CD14-positive monocyte (primary cell): ENCODE measurements around the gene PRAC1. TPM values are rescaled to one million over a fixed set of nuclear protein-coding genes. Genes with fewer than 3 reads are reported as not detected.

Source experiments
- DNase-seq, 3 donors: peaks; one replicate each; pipeline ENCODE4 v3.0.0-alpha.2; 2011 to 2022
- H2AFZ ChIP-seq: 2 replicates; pipeline ENCODE4 v1.6.0; 2012; ENCODE audit warnings: mild to moderate bottlenecking, low read depth, low read length, inconsistent platforms; ENCODE audit not compliant: insufficient read depth, poor library complexity, severe bottlenecking
- H3K27ac ChIP-seq, 2 donors: 1 replicate in 1 of 2; 2 replicates in 1 of 2; pipeline ENCODE4 v1.5.1; 2012 to 2013; ENCODE audit warnings: low read length in 2 of 2, control low read depth in 1 of 2, inconsistent platforms in 1 of 2, low read depth in 1 of 2, mild to moderate bottlenecking in 1 of 2
- H3K27me3 ChIP-seq, 2 donors: one replicate each; pipeline versions ENCODE4 v1.6.0 to v1.6.1; 2011 to 2013; ENCODE audit warnings: low read length in 2 of 2; ENCODE audit not compliant: control insufficient read depth in 2 of 2, insufficient read depth in 2 of 2
- H3K36me3 ChIP-seq, 2 donors: replicated peaks in 1 of 2; 1 replicate in 1 of 2; 2 replicates in 1 of 2; pipeline versions ENCODE4 v1.5.1 to v1.6.1; 2012 to 2013; ENCODE audit warnings: low read length in 2 of 2, control low read depth in 1 of 2, inconsistent platforms in 1 of 2, mild to moderate bottlenecking in 1 of 2; ENCODE audit not compliant: insufficient read depth in 2 of 2, control insufficient read depth in 1 of 2
- H3K4me1 ChIP-seq, 2 donors: 1 replicate in 1 of 2; 2 replicates in 1 of 2; pipeline versions ENCODE4 v1.5.1 to v1.6.1; 2012 to 2013; ENCODE audit warnings: low read length in 2 of 2, control low read depth in 1 of 2, inconsistent platforms in 1 of 2, mild to moderate bottlenecking in 1 of 2, moderate library complexity in 1 of 2; ENCODE audit not compliant: insufficient read depth in 2 of 2, control insufficient read depth in 1 of 2
- H3K4me2 ChIP-seq: replicated peaks from 2 replicates; pipeline ENCODE3; 2012; ENCODE audit warnings: low read length, moderate library complexity, mild to moderate bottlenecking; ENCODE audit not compliant: poor library complexity, severe bottlenecking; ENCODE audit errors: extremely low read depth
- H3K4me3 ChIP-seq, 3 experiments: fragments of 200-600 bp in 1 of 3; sonication (generic) in 1 of 3; replicated peaks in 1 of 3; 1 replicate in 2 of 3; 2 replicates in 1 of 3; pipeline ENCODE4 v1.5.1; 2011 to 2013; ENCODE audit warnings: low read length in 3 of 3, mild to moderate bottlenecking in 3 of 3, control low read depth in 2 of 3, low read depth in 2 of 3, inconsistent platforms in 1 of 3, moderate library complexity in 1 of 3
- H3K79me2 ChIP-seq: 2 replicates; pipeline ENCODE4 v1.6.0; 2012; ENCODE audit warnings: mild to moderate bottlenecking, control low read depth, inconsistent platforms, low read length, moderate library complexity; ENCODE audit not compliant: insufficient read depth
- H3K9ac ChIP-seq: 2 replicates; pipeline ENCODE4 v1.6.0; 2017; ENCODE audit warnings: low read length, mild to moderate bottlenecking; ENCODE audit not compliant: insufficient read depth, poor library complexity, severe bottlenecking
- H3K9me3 ChIP-seq, 2 donors: replicated peaks in 1 of 2; 1 replicate in 1 of 2; 2 replicates in 1 of 2; pipeline versions ENCODE4 v1.5.1 to v1.6.1; 2012 to 2013; ENCODE audit warnings: low read length in 2 of 2, control low read depth in 1 of 2; ENCODE audit not compliant: control insufficient read depth in 1 of 2, insufficient read depth in 1 of 2
- H4K20me1 ChIP-seq: 2 replicates; pipeline ENCODE4 v1.6.0; 2012; ENCODE audit warnings: mild to moderate bottlenecking, low read length, control low read depth, moderate library complexity; ENCODE audit not compliant: insufficient read depth
- H3K27ac Mint-ChIP-seq, 7 donors: one replicate each; pipeline ENCODE4 v1.8.0; 2020; ENCODE audit warnings: mild to moderate bottlenecking in 7 of 7, mixed read lengths in 7 of 7, moderate library complexity in 6 of 7, inconsistent platforms in 2 of 7
- H3K27me3 Mint-ChIP-seq, 3 donors: one replicate each; pipeline ENCODE4 v1.8.0; 2021 to 2022; ENCODE audit warnings: low read depth in 3 of 3, mild to moderate bottlenecking in 3 of 3, mixed read lengths in 3 of 3, moderate library complexity in 3 of 3, inconsistent platforms in 1 of 3
- H3K36me3 Mint-ChIP-seq, 2 donors: one replicate each; pipeline ENCODE4 v1.8.0; 2020; ENCODE audit warnings: mixed read lengths in 2 of 2, inconsistent platforms in 1 of 2, mild to moderate bottlenecking in 1 of 2
- H3K4me1 Mint-ChIP-seq: one replicate; pipeline ENCODE4 v1.8.0; 2020; ENCODE audit warnings: mild to moderate bottlenecking, mixed read lengths
- H3K4me3 Mint-ChIP-seq, 2 donors: one replicate each; pipeline ENCODE4 v1.8.0; 2020; ENCODE audit warnings: mild to moderate bottlenecking in 2 of 2, mixed read lengths in 2 of 2, moderate library complexity in 1 of 2
- H3K9me3 Mint-ChIP-seq, 7 donors: one replicate each; pipeline ENCODE4 v1.8.0; 2020 to 2022; ENCODE audit warnings: mixed read lengths in 7 of 7, mild to moderate bottlenecking in 6 of 7, moderate library complexity in 6 of 7, inconsistent platforms in 2 of 7
- CTCF ChIP-seq: fragments of 200-600 bp; IDR thresholded peaks from one replicate; pipeline ENCODE4 v1.8.0; 2022; ENCODE audit warnings: antibody characterized with exemption, mild to moderate bottlenecking
- WGBS: methylation state at CpG from one replicate; pipeline ENCODE4 v1.1.5; 2013; ENCODE audit warnings: missing lambda C conversion rate; ENCODE audit not compliant: insufficient coverage; 5-methylcytosine and 5-hydroxymethylcytosine counted together
- intact Hi-C, 2 donors: fragments of 100-400 bp; cut with micrococcal nuclease; formaldehyde crosslinking; loops; one replicate each; pipeline versions ENCODE4 v1.15.0 to v1.15.1; 2023
- polyA plus RNA-seq, 3 donors: library from polyadenylated mRNA; depleted of rRNA in 1 of 3; unstranded in 2 of 3; stranded (reverse) in 1 of 3; fragments of 300-500 nt in 2 of 3; fragments of >200 nt in 1 of 3; fragmentation: Illumina TruSeq in 2 of 3; gene quantifications; 1 replicate in 2 of 3; 2 replicates in 1 of 3; pipeline ENCODE4 v1.2.3, GENCODE V29; 2012 to 2021

Gene PRAC1
- polyA plus RNA-seq, 3 donors, result not detected

GRCh38 chr17:48727415-48728175 lies 5.3 kb upstream of the PRAC1 start:
- peaks cover 99 to 100% (median 99%) of the 10 kb centered on the region in 3 donors for H3K27me3 Mint-ChIP-seq
- peaks cover 31% of the 10 kb centered on the region for H3K4me1 Mint-ChIP-seq
- H3K9me3 ChIP-seq, result peaks cover 9 to 53% of the 10 kb centered on the region in 2 donors
- intact Hi-C loops, result no loop called here
- no peaks in the 10 kb centered on the region for H3K79me2 ChIP-seq
- H3K9ac ChIP-seq, result no peak overlapping the region
- DNase-seq, result no peak
- H3K36me3 ChIP-seq, result no peaks in the 10 kb centered on the region
- TF ChIP-seq CTCF, result no peak
- H2AFZ ChIP-seq, result no peak overlapping the region
- peak overlapping the region in 1 of 2 donors; percentile 88 for H3K4me3 Mint-ChIP-seq
- WGBS, result 17% methylated on average over 5 of the region's 9 CpGs
- no peak overlapping the region for H3K4me3 ChIP-seq
- peaks cover 0 to 9% of the 10 kb centered on the region in 2 donors for H3K36me3 Mint-ChIP-seq
- no peak overlapping the region for H3K27ac ChIP-seq
- H4K20me1 ChIP-seq, result no peaks in the 10 kb centered on the region
- no peak overlapping the region for H3K4me2 ChIP-seq
- H3K27me3 ChIP-seq, result peaks cover 93 to 99% of the 10 kb centered on the region in 2 donors
- peaks cover 19% of the 10 kb centered on the region in 2 donors for H3K4me1 ChIP-seq
- H3K9me3 Mint-ChIP-seq, result peaks cover 0 to 43% (median 11%) of the 10 kb centered on the region in 7 donors
- H3K27ac Mint-ChIP-seq, result no peak overlapping the region

- WGBS, result 18% methylated on average over 14 of the region's 20 CpGs
- H3K9ac ChIP-seq, result no peak overlapping the region
- H3K27ac ChIP-seq, result no peak overlapping the region
- no peak for TF ChIP-seq CTCF
- Mint-ChIP-seq H3K36me3 (peaks cover 0 to 10% of the 10 kb centered on the region in 2 donors), H3K27ac (no peak overlapping the region), H3K27me3 (peaks cover 99 to 100% (median 99%) of the 10 kb centered on the region in 3 donors), H3K4me1 (peaks cover 33% of the 10 kb centered on the region), H3K4me3 (peak overlapping the region in 1 of 2 donors; percentile 88), H3K9me3 (peaks cover 0 to 46% (median 14%) of the 10 kb centered on the region in 7 donors)
- no peaks in the 10 kb centered on the region for H3K79me2 ChIP-seq
- peaks cover 22% of the 10 kb centered on the region in 2 donors for H3K4me1 ChIP-seq
- no peaks in the 10 kb centered on the region for H4K20me1 ChIP-seq
- no peak overlapping the region for H2AFZ ChIP-seq
- H3K27me3 ChIP-seq, result peaks cover 93 to 99% of the 10 kb centered on the region in 2 donors
- peaks cover 11 to 53% of the 10 kb centered on the region in 2 donors for H3K9me3 ChIP-seq
- H3K36me3 ChIP-seq, result no peaks in the 10 kb centered on the region
- no peak overlapping the region for H3K4me3 ChIP-seq
- H3K4me2 ChIP-seq, result no peak overlapping the region
- intact Hi-C loops, result no loop called here
- no peak for DNase-seq
Observed at GRCh38 chr17:48726916-48727286, 4.6 kb upstream of the PRAC1 start.
